K562 (cell line): ENCODE measurements around the gene NDUFS6. TPM values are rescaled to one million over a fixed set of nuclear protein-coding genes. Genes with fewer than 3 reads are reported as not detected.

Source experiments
- ATAC-seq: fragments of 200-7000 bp; cut with Tn5 transposase; 3 replicates; pipeline ENCODE4 v1.9.1; 2020; ENCODE audit warnings: moderate library complexity
- BruUV-seq: library from RNA; stranded (reverse); fragments of 400-500 nt; replicated peaks from 2 replicates; lab custom pipeline; 2021; lab: Mats Ljungman, UMichigan
- CTCF ChIA-PET: fragments of 300-600 bp; formaldehyde crosslinking; extraction: SDS; loops from one replicate; lab custom pipeline; 2021; ENCODE audit warnings: low intra/inter-chr PET ratio; lab: Yijun Ruan, JAX
- POLR2A ChIA-PET: fragments of 300-600, 350-650 bp; sonication (Branson Sonifier 250); formaldehyde crosslinking; extraction: SDS; loops from one replicate; lab custom pipeline; 2021; ENCODE audit warnings: antibody characterized with exemption, inconsistent platforms; lab: Yijun Ruan, JAX
- DNase-seq, 4 experiments: peaks; one replicate each; pipeline versions ENCODE4 v3.0.0 to v3.0.0-alpha.2; 2011 to 2018; ENCODE audit warnings: low spot score in 3 of 4, mixed read lengths in 3 of 4; ENCODE audit errors: extremely low read depth in 1 of 4
- FAIRE-seq: peaks from 2 replicates; lab custom pipeline; 2011; peaks lifted over from hg19 to GRCh38; lab: Jason Lieb, UNC
- H2AFZ ChIP-seq: 2 replicates; pipeline ENCODE4 v1.6.0; 2011; ENCODE audit warnings: low read depth, low read length, control low read depth, inconsistent platforms
- H3K27ac ChIP-seq: fragments of 200-600 bp; 3 replicates; pipeline ENCODE4 v1.8.0; 2011; ENCODE audit warnings: low read depth, mild to moderate bottlenecking, control low read depth, inconsistent platforms, low read length, moderate library complexity, mixed read lengths; ENCODE audit errors: extremely low read depth
- H3K27me3 ChIP-seq, 2 experiments: fragments of 300-600 bp in 1 of 2; 2 replicates in 1 of 2; 3 replicates in 1 of 2; pipeline versions ENCODE4 v1.6.0 to v1.8.0; 2011; ENCODE audit warnings: inconsistent platforms in 2 of 2, low read length in 2 of 2, mild to moderate bottlenecking in 1 of 2, mixed read lengths in 1 of 2, moderate library complexity in 1 of 2; ENCODE audit not compliant: control insufficient read depth in 2 of 2, insufficient read depth in 2 of 2
- H3K36me3 ChIP-seq: fragments of 300-600 bp; 3 replicates; pipeline ENCODE4 v1.8.0; 2011; ENCODE audit warnings: mild to moderate bottlenecking, low read length, inconsistent platforms; ENCODE audit not compliant: control insufficient read depth, insufficient read depth
- H3K4me1 ChIP-seq, 2 experiments: fragments of 200-600 bp in 1 of 2; replicated peaks in 1 of 2; 2 replicates in 1 of 2; 3 replicates in 1 of 2; pipeline versions ENCODE4 v1.5.1 to v1.8.0; 2011; ENCODE audit warnings: inconsistent platforms in 2 of 2, low read length in 2 of 2, mild to moderate bottlenecking in 1 of 2, mixed read lengths in 1 of 2, moderate library complexity in 1 of 2; ENCODE audit not compliant: control insufficient read depth in 2 of 2, insufficient read depth in 2 of 2
- H3K4me2 ChIP-seq: 2 replicates; pipeline ENCODE4 v1.6.1; 2011; ENCODE audit warnings: low read length, control low read depth, inconsistent platforms, mixed read lengths; ENCODE audit not compliant: insufficient read depth
- H3K4me3 ChIP-seq: fragments of 200-600 bp; sonication (generic), shearing (Covaris generic); 2 replicates; pipeline ENCODE4 v1.5.1; 2016; ENCODE audit warnings: control low read depth, inconsistent platforms
- H3K79me2 ChIP-seq: fragments of 200-600 bp; 3 replicates; pipeline ENCODE4 v1.8.0; 2011; ENCODE audit warnings: low read length, inconsistent platforms; ENCODE audit not compliant: control insufficient read depth, insufficient read depth
- H3K9ac ChIP-seq, 2 experiments: 2 replicates each; pipeline versions ENCODE4 v1.6.0 to v1.6.1; 2011; ENCODE audit warnings: low read depth in 2 of 2, low read length in 2 of 2, control low read depth in 1 of 2, inconsistent platforms in 1 of 2, mild to moderate bottlenecking in 1 of 2, mixed read lengths in 1 of 2; ENCODE audit not compliant: insufficient read depth in 1 of 2
- H3K9me1 ChIP-seq: one replicate; pipeline ENCODE4 v1.6.0; 2011; ENCODE audit warnings: inconsistent platforms, mild to moderate bottlenecking, low read length, moderate library complexity; ENCODE audit not compliant: control insufficient read depth, insufficient read depth
- H3K9me3 ChIP-seq: replicated peaks from 2 replicates; pipeline ENCODE4 v1.5.1; 2011; ENCODE audit warnings: low read depth, low read length, inconsistent platforms; ENCODE audit not compliant: control insufficient read depth, insufficient read depth
- H4K20me1 ChIP-seq: replicated peaks from 2 replicates; pipeline ENCODE4 v1.6.1; 2011; ENCODE audit warnings: low read length, inconsistent platforms, mixed read lengths; ENCODE audit not compliant: control insufficient read depth, insufficient read depth
- BCL6 ChIP-seq: fragments of 250-450 bp; sonication (Bioruptor Pico); IDR thresholded peaks from 2 replicates; pipeline ENCODE4 v1.4.0; 2020
- E2F5 ChIP-seq: sonication (generic); formaldehyde crosslinking; IDR thresholded peaks from 2 replicates; pipeline ENCODE4 v1.8.0; 2022; ENCODE audit warnings: mild to moderate bottlenecking, missing genetic modification reagents
- HNRNPL ChIP-seq: fragments of 200-400 bp; formaldehyde crosslinking; IDR thresholded peaks from 2 replicates; pipeline ENCODE4 v1.6.1; 2017; ENCODE audit warnings: low read depth, mild to moderate bottlenecking, low read length
- ZNF134 ChIP-seq: fragments of 250-450 bp; sonication (Bioruptor Pico); conservative IDR thresholded peaks from 2 replicates; pipeline ENCODE4 v1.4.0; 2020
- ZNF318 ChIP-seq, 2 experiments: fragments of 450-650 bp; IDR thresholded peaks; 2 replicates each; pipeline ENCODE4 v1.6.1; 2016; ENCODE audit warnings: mild to moderate bottlenecking in 2 of 2, borderline replicate concordance in 1 of 2, low read depth in 1 of 2, moderate library complexity in 1 of 2
- ZNF436 ChIP-seq: fragments of 250-450, 450-650 bp; sonication (Bioruptor Pico); formaldehyde crosslinking; IDR thresholded peaks from 2 replicates; pipeline ENCODE4 v1.7.0; 2020; ENCODE audit warnings: mild to moderate bottlenecking
- ZNF561 ChIP-seq: fragments of 450-650 bp; formaldehyde crosslinking; conservative IDR thresholded peaks from 2 replicates; pipeline ENCODE4 v1.4.0; 2020; ENCODE audit warnings: mild to moderate bottlenecking, moderate library complexity
- ZNF778 ChIP-seq: fragments of 450-650 bp; formaldehyde crosslinking; IDR thresholded peaks from 2 replicates; pipeline ENCODE4 v1.4.0; 2020; ENCODE audit warnings: mild to moderate bottlenecking, moderate library complexity
- WGBS: fragments of 100-300 bp; shearing (Covaris generic); methylation state at CpG from one replicate; pipeline ENCODE4 v1.1.6; 2016; ENCODE audit warnings: low coverage, mixed read lengths; ENCODE audit not compliant: insufficient coverage; ENCODE audit errors: missing lambda C conversion rate; 5-methylcytosine and 5-hydroxymethylcytosine counted together
- in situ Hi-C: fragments of 300-500 bp; cut with MboI; formaldehyde crosslinking; loops from 4 replicates; pipeline ENCODE4 v1.15.0; 2018; ENCODE audit warnings: inconsistent platforms, mixed read lengths
- intact Hi-C: fragments of 100-400 bp; cut with micrococcal nuclease; formaldehyde crosslinking; loops from 2 replicates; pipeline ENCODE4 v1.14.2; 2022
- polyA plus RNA-seq, 8 experiments: library from polyadenylated mRNA; depleted of rRNA in 4 of 8; stranded (reverse) in 5 of 8; unstranded in 3 of 8; fragments of >200 nt; fragmentation: Nextera tagmentation in 2 of 8; fragmentation: Illumina TruSeq in 1 of 8; extraction: Ambion mirVana in 2 of 8; extraction: Trizol in 1 of 8; gene quantifications; 2 replicates each; pipeline versions ENCODE4 v1.2.1 to v1.2.3, GENCODE V29; 2011 to 2014; ENCODE audit warnings: inconsistent platforms in 1 of 8, missing spikeins in 1 of 8
- total RNA-seq, 7 experiments: library from RNA; depleted of rRNA in 6 of 7; stranded (reverse); fragments of >200 nt in 6 of 7; fragmentation: Illumina TruSeq in 2 of 7; extraction: Trizol in 2 of 7; gene quantifications; 2 replicates each; pipeline versions ENCODE4 v1.2.1 to v1.2.3, GENCODE V29; 2011 to 2021; ENCODE audit warnings: low replicate concordance in 1 of 7
- TF ChIP-seq, protein P1 (sequence below): fragments of 250-450 bp; sonication (Bioruptor Pico); IDR thresholded peaks from 2 replicates; pipeline ENCODE4 v1.5.0; 2021

NDUFS6 gene
- total and polyA plus RNA-seq, 9 of the 15 experiments (the other 6 are each of a cell fraction or from before 2014, with no cell fraction given) = 36.1 to 291 (median 77.0) TPM

GRCh38 chr5:1762883-1763547, 38.2 kb upstream of the NDUFS6 start:
- Histone ChIP-seq H3K27ac (no peak overlapping the region), H3K79me2 (no peaks in the 10 kb centered on the region), H2AFZ (no peak overlapping the region), H3K4me3 (no peak overlapping the region), H3K9me3 (peaks cover 3% of the 10 kb centered on the region; the same call in 1 of the 2 replicates), H3K4me2 (no peak overlapping the region), H3K27me3 (peaks cover 64 to 78% of the 10 kb centered on the region in 2 experiments), H3K36me3 (no peaks in the 10 kb centered on the region), H3K9ac (no peak overlapping the region), H3K9me1 (peaks cover 3% of the 10 kb centered on the region), H3K4me1 (peaks cover 0 to 9% of the 10 kb centered on the region in 2 experiments; a peak in 1 of 5 replicates), H4K20me1 (0 out of 2 replicates have a peak, but pooled peaks cover 3% of the 10 kb centered on the region)
- no peak for ATAC-seq
- ChIA-PET CTCF (interaction anchor here (1.1 to 3.1 kb wide), 2 partner anchors 254 to 276 kb away, joined by 3 to 10 read pairs; no protein-coding TSS in a partner anchor), POLR2A (interaction anchor here (0.6 to 1.6 kb wide), 2 partner anchors 37 to 729 kb away, joined by 4 read pairs; partner anchors contain the start of gene MRPL36)
- BruUV-seq = no TSS peak
- 4% methylated on average over 13 of the region's 13 CpGs for WGBS
- in situ Hi-C loops = no loop called here
- no peak for FAIRE-seq
- DNase-seq = no peak
- intact Hi-C loops = loop anchor here (1.0 to 2.0 kb wide), 2 partner anchors 254 to 275 kb away; no protein-coding TSS in a partner anchor
- TF ChIP-seq HNRNPL (no peak), ZNF318 (IDR thresholded peaks at IDR 0.05; ENCODE audit: borderline replicate concordance in 1 of 2, low read depth in 1 of 2) (no peak), E2F5 (CRISPR knock-in tag) (no peak), ZNF561 (CRISPR knock-in tag) (no peak), ZNF778 (CRISPR knock-in tag) (no peak), ZNF436 (no peak), ZNF134 (CRISPR knock-in tag) (no peak), BCL6 (CRISPR knock-in tag) (no peak)
- TF ChIP-seq, protein P1, sequence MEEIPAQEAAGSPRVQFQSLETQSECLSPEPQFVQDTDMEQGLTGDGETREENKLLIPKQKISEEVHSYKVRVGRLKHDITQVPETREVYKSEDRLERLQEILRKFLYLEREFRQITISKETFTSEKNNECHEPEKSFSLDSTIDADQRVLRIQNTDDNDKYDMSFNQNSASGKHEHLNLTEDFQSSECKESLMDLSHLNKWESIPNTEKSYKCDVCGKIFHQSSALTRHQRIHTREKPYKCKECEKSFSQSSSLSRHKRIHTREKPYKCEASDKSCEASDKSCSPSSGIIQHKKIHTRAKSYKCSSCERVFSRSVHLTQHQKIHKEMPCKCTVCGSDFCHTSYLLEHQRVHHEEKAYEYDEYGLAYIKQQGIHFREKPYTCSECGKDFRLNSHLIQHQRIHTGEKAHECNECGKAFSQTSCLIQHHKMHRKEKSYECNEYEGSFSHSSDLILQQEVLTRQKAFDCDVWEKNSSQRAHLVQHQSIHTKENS (CRISPR knock-in tag) = no peak
